C4-2B (cell line): ENCODE measurements around the gene CCDC158.

ENCODE experiments used
- CTCF ChIP-seq: fragments of 450-650 bp; conservative IDR thresholded peaks from 2 replicates; pipeline ENCODE4 v1.5.1; 2017; ENCODE audit warnings: mild to moderate bottlenecking
- ZFX ChIP-seq: fragments of 450-650 bp; IDR thresholded peaks from 2 replicates; pipeline ENCODE4 v1.6.1; 2017

- no peak for TF ChIP-seq CTCF
- TF ChIP-seq ZFX = no peak
These were observed 59.1 kb downstream of the CCDC158 start for GRCh38 chr4:76361689-76362412.
